Gastroesophageal sphincter (tissue), 3 donors: ENCODE results near the gene KCNIP4.

Experiments used
- CTCF ChIP-seq, 4 experiments: fragments of 200-600 bp in 2 of 4; fragments of 450-650 bp in 2 of 4; sonication (generic) in 1 of 4; IDR thresholded peaks; one replicate each; pipeline ENCODE4 v1.5.1; 2017 to 2019; ENCODE audit warnings: antibody characterized with exemption in 4 of 4, mild to moderate bottlenecking in 2 of 4, moderate library complexity in 2 of 4
- EP300 ChIP-seq: sonication (generic); formaldehyde crosslinking; IDR thresholded peaks from one replicate; pipeline ENCODE4 v1.6.1; 2017; ENCODE audit warnings: antibody characterized with exemption, mild to moderate bottlenecking
- POLR2A ChIP-seq, 2 donors: fragments of 450-650 bp; IDR thresholded peaks; one replicate each; pipeline ENCODE4 v1.6.1; 2017; ENCODE audit warnings: antibody characterized with exemption in 2 of 2, mild to moderate bottlenecking in 2 of 2, moderate library complexity in 1 of 2
- POLR2AphosphoS5 ChIP-seq: sonication (generic); formaldehyde crosslinking; IDR thresholded peaks from one replicate; pipeline ENCODE4 v1.6.1; 2017; ENCODE audit warnings: antibody characterized with exemption

- no peak for TF ChIP-seq CTCF (IDR thresholded peaks at IDR 0.05)
- no peak for TF ChIP-seq POLR2AphosphoS5
- no peak for TF ChIP-seq EP300
- no peak for TF ChIP-seq POLR2A (IDR thresholded peaks at IDR 0.05)
Measured at GRCh38 chr4:20960291-20960690, 988.3 kb downstream of the KCNIP4 start.
